Gastrocnemius medialis (tissue), 4 donors: Measurements from ENCODE around the gene PIGR. TPM values are rescaled to one million over a fixed set of nuclear protein-coding genes. Genes with fewer than 3 reads are reported as not detected.

Experiments used
- ATAC-seq, 2 donors: fragments of 150-250 bp; one replicate each; pipeline ENCODE4 v1.9.1; 2016
- DNase-seq, 2 donors: peaks; one replicate each; pipeline ENCODE4 v3.0.0-alpha.2; 2019
- H3K27ac ChIP-seq, 4 donors: fragments of 200-600 bp; sonication (generic); 1 replicate in 1 of 4; 2 replicates in 3 of 4; pipeline ENCODE4 v1.5.1; 2016 to 2018; ENCODE audit warnings: mild to moderate bottlenecking in 2 of 4, moderate library complexity in 1 of 4
- H3K27me3 ChIP-seq, 3 donors: fragments of 200-600 bp; sonication (generic) in 2 of 3; 1 replicate in 1 of 3; 2 replicates in 2 of 3; pipeline versions ENCODE4 v1.5.1 to v1.6.0; 2016 to 2019; ENCODE audit warnings: mild to moderate bottlenecking in 1 of 3, moderate library complexity in 1 of 3
- H3K36me3 ChIP-seq, 2 donors: fragments of 200-600 bp; sonication (generic) in 1 of 2; one replicate each; pipeline ENCODE4 v1.5.1; 2017 to 2018
- H3K4me1 ChIP-seq, 2 donors: fragments of 200-600 bp; sonication (generic) in 1 of 2; one replicate each; pipeline ENCODE4 v1.5.1; 2016 to 2017; ENCODE audit warnings: mild to moderate bottlenecking in 2 of 2
- H3K4me3 ChIP-seq, 4 donors: fragments of 200-600 bp; sonication (generic) in 3 of 4; 1 replicate in 1 of 4; 2 replicates in 3 of 4; pipeline ENCODE4 v1.5.1; 2016 to 2019; ENCODE audit warnings: mild to moderate bottlenecking in 2 of 4
- H3K9me3 ChIP-seq, 3 donors: fragments of 200-600 bp; sonication (generic) in 2 of 3; 1 replicate in 1 of 3; 2 replicates in 2 of 3; pipeline ENCODE4 v1.5.1; 2016 to 2019
- CTCF ChIP-seq, 5 experiments: fragments of 450-650 bp in 3 of 5; fragments of 200-600 bp in 2 of 5; sonication (generic) in 2 of 5; IDR thresholded peaks in 4 of 5; conservative IDR thresholded peaks in 1 of 5; 1 replicate in 4 of 5; 2 replicates in 1 of 5; pipeline ENCODE4 v1.5.1; 2016 to 2019; ENCODE audit warnings: antibody characterized with exemption in 5 of 5, mild to moderate bottlenecking in 3 of 5, moderate library complexity in 3 of 5
- POLR2A ChIP-seq, 2 donors: fragments of 450-650 bp; IDR thresholded peaks; one replicate each; pipeline ENCODE4 v1.6.1; 2017; ENCODE audit warnings: antibody characterized with exemption in 2 of 2, mild to moderate bottlenecking in 2 of 2, moderate library complexity in 2 of 2
- in situ Hi-C, 4 donors: fragments of 200-750 bp; cut with MboI; loops; one replicate each; pipeline versions ENCODE4 v1.15.0 to v1.8.0; 2017; ENCODE audit warnings: low sequenced_read_pairs in 4 of 4
- intact Hi-C: fragments of 100-400 bp; cut with DNase I; formaldehyde crosslinking; loops from one replicate; pipeline ENCODE4 v1.15.1; 2023; ENCODE audit warnings: low total_unique reads
- total RNA-seq, 4 donors: library from RNA; depleted of rRNA; stranded (reverse); fragments of >200 nt; gene quantifications; one replicate each; pipeline versions ENCODE4 v1.1.0 to v1.2.3, GENCODE V29; 2016

PIGR gene
- total RNA-seq, 4 donors from 2014 or later = 0.10 to 28.4 (median 0.11) TPM; not detected in 1

DNA sequence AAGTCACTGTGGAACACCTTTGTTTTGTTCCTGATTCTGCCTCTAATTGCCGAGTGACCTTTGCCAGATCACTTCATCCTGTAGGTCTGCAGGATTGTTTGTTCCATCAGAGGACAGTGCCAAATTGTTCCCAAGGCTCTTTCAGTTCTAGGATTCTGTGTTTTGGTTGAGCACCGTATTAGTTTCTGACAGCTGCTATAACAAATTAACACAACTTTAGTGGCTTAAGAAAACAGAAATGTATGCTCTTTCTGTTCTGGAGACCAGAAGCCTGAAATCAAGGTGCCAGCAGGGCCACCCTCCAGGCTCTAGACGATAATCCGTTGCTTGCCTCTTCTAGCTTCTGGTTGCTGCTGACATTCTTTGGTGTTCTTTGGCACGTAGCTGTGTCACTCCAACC is 3.4 kb upstream of the PIGR start:
- ATAC-seq (no peak), DNase-seq (no peak)
- TF ChIP-seq CTCF (IDR thresholded peaks at IDR 0.05 in 4 of 5, conservative IDR thresholded peaks at IDR 0.05 in 1 of 5) = no peak
- no peak for TF ChIP-seq POLR2A (IDR thresholded peaks at IDR 0.05)
- Histone ChIP-seq H3K4me3 (peak overlapping the region in 1 of 4 donors; percentile 13), H3K27me3 (peaks cover 0 to 2% (median 0%) of the 10 kb centered on the region in 3 donors), H3K27ac (no peak overlapping the region), H3K4me1 (no peaks in the 10 kb centered on the region), H3K9me3 (no peaks in the 10 kb centered on the region), H3K36me3 (no peaks in the 10 kb centered on the region)
- intact Hi-C loops (no loop called here), in situ Hi-C loops (no loop called here)

DNA sequence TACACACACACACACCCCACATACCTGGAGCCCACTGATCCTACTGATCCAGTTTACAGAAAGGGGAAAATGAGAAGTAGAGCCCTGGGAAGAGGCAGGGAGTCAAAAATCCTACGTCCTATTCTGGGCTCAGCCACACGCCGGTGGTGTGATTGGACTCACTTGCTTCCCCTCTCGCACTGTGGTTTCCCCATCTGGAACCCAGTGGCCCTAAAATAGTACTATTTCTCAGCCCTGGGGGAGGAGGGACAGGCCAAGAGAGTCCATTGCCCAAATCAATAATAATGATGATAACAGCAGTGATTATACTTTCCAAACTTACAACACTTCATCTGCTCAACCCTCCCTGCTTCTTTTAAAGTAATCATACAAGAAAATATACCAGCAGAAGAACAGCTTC is 2.9 kb upstream of the PIGR start:
- Histone ChIP-seq H3K27me3 (peaks cover 0 to 2% (median 0%) of the 10 kb centered on the region in 3 donors), H3K27ac (no peak overlapping the region), H3K4me1 (no peaks in the 10 kb centered on the region), H3K36me3 (no peaks in the 10 kb centered on the region), H3K9me3 (no peaks in the 10 kb centered on the region), H3K4me3 (no peak overlapping the region)
- TF ChIP-seq POLR2A (IDR thresholded peaks at IDR 0.05) (no peak), CTCF (IDR thresholded peaks at IDR 0.05 in 4 of 5, conservative IDR thresholded peaks at IDR 0.05 in 1 of 5) (no peak)
- ATAC-seq (no peak), DNase-seq (no peak)
- intact Hi-C loops = no loop called here
- in situ Hi-C loops = no loop called here

DNA sequence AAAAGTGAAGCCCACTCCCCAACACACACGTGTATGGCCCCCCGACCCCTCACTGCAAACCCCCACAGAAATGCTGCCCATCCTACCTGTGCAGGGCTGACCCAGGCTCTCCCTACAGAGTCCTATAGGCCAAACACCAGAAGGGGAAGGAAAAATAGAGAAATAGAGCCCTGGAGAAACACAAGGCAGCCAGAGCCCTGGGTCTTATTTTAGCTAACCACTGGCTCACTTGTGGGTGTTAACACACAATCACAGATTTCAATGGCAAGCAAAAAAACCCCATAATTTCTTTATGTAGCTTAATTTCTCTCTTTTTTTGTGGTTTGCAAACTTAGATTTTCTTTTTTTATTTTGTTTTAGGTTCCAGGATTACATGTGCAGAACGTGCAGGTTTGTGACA is 989 bp upstream of the PIGR start:
- intact Hi-C loops = no loop called here
- Histone ChIP-seq H3K27me3 (peaks cover 0 to 2% (median 0%) of the 10 kb centered on the region in 3 donors), H3K4me3 (no peak overlapping the region), H3K36me3 (no peaks in the 10 kb centered on the region), H3K4me1 (no peaks in the 10 kb centered on the region), H3K27ac (no peak overlapping the region), H3K9me3 (no peaks in the 10 kb centered on the region)
- DNase-seq = no peak
- no peak for ATAC-seq
- in situ Hi-C loops = no loop called here
- TF ChIP-seq POLR2A (IDR thresholded peaks at IDR 0.05) (no peak), CTCF (IDR thresholded peaks at IDR 0.05 in 4 of 5, conservative IDR thresholded peaks at IDR 0.05 in 1 of 5) (no peak)

GRCh38 chr1:206945779-206946178 is 487 bp downstream of the PIGR start:
- in situ Hi-C loops = no loop called here
- no peak for ATAC-seq

More at GRCh38 chr1:206945779-206946178, 487 bp downstream of the PIGR start:
- DNase-seq = no peak
- TF ChIP-seq POLR2A (IDR thresholded peaks at IDR 0.05) (no peak), CTCF (IDR thresholded peaks at IDR 0.05 in 4 of 5, conservative IDR thresholded peaks at IDR 0.05 in 1 of 5) (no peak)
- Histone ChIP-seq H3K36me3 (no peaks in the 10 kb centered on the region), H3K9me3 (no peaks in the 10 kb centered on the region), H3K27me3 (peaks cover 0 to 2% (median 0%) of the 10 kb centered on the region in 3 donors), H3K4me1 (no peaks in the 10 kb centered on the region), H3K27ac (no peak overlapping the region), H3K4me3 (no peak overlapping the region)
- intact Hi-C loops = no loop called here
